HG02763 (cell line): ENCODE measurements around the gene TEX22.
"Not testable (repeated sequence)": the region's sequence is repeated elsewhere in the genome, so short reads cannot be mapped to it uniquely, and the experiment has no call there.

Experiments used
- ATAC-seq: cut with Tn5 transposase; IDR thresholded peaks from one replicate; pipeline ENCODE4 v1.9.1; 2021; ENCODE audit warnings: mild to moderate bottlenecking, moderate library complexity; ENCODE audit not compliant: unreplicated experiment

TEX22 gene, protein sequence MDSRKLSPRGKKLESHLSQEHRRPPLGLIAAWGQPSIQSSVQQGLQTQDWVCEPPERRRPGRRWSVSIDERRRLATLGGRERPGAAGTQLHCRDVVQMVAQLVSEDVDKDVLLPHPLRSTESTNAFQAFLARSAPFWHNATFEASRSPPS

DNA sequence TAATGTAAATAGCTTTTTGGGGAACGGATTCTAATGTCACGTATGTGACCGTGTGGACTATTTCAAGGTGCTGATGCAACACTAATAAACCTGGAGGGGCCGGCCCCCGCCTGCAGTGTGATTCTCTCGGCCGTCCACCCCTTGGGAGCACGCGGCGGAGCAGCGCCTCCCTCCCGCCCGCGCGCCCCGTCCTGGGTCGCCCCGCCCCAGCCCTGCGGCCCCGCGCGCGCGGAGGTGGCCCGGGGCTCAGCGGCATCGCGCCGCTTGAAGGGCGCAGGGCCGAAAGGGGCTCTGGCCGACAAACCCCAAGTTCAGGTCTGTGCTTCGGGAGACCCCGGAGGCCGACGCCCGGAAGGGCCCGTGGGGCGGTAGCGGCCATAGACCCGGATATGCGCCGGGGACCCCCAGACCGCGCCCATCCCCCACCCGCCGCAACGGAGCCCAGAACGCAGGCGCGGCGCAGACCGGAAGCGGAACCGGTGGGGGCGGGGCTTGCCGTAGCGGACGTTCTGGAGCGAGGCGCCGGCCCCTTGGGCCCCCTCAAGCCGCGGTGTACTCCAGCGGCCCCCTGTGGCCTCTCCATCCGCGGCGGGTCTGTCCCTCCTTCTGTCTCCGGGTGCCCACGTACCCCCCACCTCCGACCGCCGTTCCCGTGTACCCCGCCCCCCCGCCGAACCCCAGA, at the start of gene TEX22:
Gene TEX22, plus strand, starts transcription at position 495 of the 682 bp plus-strand sequence. CDS start 803 bp downstream, outside the sequence.
- ATAC-seq: peak; percentile 74

DNA sequence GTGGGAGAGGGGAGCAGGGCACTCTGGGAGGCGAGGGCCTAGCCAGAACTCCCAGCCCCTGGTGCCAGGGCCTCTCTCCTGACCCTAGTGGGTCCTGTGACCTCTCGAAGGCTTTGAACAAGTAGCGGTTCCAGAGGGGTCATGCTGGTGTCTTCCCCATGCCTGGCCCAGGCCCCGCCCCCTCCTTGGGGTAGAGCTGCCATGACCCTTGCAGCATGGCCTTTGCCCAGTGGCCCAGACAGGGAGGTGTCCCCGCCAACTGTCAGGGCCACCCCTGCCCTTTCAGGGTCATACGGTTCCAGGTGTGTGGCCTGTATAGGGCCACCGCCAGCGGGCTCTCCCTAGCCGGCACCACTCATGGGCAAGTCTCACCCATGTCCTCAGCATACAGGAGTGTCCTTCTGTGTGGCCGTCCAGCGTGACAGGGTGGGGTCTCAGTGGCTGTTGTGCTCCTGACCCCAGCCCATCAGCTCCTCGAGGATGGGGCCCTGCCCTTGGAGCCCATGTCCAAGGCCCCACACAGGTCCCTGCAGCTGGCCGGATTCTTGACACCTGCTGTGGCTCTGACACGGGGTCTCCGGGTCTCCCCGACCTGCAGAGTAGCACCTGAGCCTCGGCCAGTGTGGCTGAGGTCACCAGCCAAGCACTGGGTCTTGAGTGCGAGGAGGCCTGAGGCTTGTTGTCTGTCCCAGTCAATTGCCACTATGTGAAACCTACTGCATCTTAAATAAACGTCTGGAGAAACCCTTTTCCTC, 49.2 kb upstream of the TEX22 start:
- no peak for ATAC-seq

DNA sequence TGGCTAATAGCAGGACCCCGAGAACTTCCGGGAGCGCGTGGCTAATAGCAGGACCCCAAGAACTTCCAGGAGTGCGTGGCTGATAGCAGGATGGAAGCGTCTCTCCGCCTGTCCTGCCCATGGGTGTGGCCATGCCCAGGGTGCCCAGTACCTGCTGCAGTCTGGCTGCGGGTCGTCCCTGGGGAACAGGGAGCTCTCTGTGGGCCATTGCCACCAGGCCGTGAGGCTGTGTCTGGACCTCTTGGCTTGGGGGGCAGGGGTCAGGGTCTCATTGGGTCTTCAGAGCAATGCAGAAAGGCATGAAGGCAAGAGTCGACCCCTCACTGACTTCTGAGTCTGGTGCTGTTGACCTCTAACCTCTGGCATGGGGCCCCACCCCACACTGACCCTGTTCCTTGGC, 48.3 kb upstream of the TEX22 start:
- no peak for ATAC-seq

DNA sequence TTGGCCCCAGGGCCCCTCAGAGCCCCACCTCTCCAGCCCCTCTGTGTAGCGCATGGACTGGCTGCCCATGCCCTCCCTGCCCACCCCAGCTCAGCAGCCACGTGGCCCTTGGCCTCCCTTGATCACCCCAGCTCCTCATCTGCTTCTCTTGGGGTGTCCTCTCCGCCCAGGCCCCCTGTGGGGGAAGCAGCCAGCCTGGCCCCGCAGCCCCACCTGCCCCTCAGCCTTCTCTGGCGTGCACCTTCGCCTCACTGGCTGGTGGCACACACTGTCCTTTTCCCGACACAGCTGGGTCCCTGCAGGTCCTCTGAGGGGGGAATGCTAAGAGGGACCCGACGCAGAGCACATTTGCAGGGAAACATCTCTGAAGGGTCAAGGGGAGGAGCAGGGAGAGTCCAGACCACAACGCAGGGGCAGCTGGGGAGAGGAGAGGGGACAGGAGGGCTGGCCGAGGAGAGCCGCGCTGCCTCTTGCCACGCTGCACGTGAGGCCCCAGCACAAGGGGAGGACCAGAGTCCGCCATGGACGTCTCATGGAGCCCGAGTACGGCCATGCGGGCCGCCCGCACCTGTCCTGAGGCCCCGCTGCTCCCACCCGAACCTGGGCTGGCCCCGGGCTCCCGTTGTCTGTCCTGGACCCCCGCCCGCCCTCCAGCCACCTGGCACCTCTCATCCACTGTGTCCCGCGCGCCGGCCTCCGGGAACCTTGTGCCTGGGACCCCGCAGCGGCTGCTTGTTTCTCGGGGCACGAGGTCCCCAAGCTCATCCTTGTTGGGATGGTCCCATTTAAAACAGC, 47.7 kb upstream of the TEX22 start:
- no peak for ATAC-seq

DNA sequence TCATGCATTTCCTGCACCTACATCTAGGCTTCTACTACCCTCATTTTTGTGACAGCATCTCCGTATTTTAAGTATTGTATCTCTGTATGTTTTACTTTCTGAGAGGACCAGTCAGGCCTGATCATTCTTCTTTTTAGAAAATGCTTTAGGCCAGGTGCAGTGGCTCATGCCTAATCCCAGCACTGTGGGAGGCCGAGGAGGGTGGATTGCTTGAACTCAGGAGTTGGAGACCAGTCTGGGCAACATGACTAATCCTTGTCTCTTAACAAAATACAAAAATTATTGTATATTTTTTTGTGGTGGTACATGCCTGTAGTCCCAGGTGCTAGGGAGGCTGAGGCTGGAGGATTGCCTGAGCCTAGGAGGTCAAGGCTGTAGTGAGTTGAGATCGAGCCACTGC, 46.9 kb upstream of the TEX22 start:
- no peak for ATAC-seq

DNA sequence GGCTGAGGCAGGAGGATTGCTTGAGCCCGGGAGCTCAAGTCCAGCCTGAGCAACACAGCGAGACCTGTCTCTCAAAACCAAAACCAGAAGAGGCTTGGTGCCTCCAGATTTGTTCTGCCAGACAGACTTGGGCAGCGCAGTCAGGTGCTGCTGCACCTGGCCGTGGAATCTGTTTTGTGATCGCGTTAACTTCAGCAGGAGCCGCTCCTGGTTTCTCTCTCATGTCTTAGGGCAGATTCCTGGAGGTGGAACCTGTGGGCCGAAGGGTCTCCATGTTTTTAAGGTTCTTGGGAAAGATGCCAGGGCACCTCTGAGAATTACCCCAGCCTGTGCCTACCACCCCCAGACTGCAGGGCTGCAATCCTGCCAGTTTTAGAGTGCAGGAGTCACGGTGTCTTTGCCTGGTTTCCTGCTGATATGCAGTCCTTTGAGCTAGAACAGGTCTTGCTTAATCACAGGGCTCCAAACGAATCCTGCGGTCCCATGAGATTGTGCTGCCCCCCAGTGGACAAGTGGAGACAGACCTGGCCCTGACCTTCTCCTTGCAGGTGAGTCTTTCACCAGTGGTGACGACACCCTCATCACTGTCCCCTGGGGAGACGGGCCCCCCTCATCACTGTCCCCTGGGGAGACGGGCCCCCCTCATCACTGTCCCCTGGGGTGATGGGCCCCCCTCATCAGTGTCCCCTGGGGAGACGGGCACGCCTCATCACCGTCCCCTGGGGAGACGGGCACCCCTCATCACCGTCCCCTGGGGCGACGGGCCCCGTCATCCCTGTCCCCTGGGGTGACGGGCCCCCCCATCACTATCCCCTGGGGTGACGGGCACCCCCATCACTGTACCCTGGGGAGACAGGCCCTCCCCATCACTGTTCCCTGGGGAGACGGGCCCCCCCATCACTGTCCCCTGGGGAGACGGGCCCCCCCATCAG, 46.2 kb upstream of the TEX22 start:
- ATAC-seq: peak; percentile 41

DNA sequence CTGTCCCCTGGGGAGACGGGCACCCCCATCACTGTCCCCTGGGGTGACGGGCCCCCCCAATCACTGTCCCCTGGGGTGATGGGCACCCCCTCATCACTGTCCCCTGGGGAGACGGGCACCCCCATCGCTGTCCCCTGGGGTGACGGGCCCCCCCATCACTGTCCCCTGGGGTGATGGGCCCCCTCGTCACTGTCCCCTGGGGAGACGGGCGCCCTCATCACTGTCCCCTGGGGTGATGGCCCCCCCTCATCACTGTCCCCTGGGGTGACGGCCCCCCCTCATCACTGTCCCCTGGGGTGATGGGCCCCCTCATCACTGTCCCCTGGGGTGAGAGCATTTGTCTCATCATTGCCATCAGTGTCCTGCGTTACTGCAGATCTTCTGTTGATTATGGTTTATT, 45.2 kb upstream of the TEX22 start:
- ATAC-seq: no peak

DNA sequence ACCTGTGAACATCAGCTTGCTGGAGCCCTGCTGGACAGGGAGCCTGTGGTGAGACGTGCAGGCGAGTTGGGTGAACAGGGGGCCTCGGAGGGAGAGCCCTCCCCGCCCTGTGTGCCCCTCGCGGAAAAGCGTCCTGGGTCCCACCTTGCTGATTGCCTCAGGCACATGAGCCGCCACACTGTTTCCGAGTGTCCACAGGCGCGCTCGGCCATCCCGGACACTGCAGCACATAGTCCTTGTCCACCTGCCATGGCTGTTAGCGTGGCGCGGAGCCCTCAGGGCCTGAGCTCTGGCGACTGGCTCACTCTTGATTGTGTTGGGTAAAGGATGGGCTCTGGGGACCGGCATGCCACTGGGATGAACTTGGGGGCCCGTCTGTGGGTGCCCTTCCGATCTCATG, 43.8 kb upstream of the TEX22 start:
- no peak for ATAC-seq

DNA sequence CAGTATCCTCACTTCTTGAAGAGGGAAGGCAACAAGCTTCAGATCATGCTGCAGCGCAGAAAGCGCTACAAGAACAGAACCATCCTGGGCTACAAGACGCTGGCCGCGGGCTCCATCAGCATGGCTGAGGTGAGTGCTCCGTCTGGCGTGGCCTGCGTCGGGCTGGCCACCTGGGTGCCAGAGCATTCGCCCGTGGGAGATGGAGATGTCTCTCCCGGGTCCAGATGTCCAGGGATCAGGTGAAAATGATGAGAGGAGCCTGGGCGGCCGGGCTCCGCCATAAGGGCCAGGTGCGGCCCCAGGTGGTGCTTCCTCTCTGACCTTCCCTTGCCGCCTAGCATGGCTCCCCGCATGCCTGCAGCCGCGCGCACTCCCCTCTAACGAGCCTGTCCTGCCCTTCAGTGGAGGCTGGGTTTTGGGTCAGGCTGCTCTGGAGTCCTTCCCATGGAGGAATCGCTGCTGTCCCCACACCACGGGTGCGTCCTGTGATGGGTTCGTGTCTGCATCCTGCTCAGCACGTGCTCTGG, 43.2 kb upstream of the TEX22 start:
- no peak for ATAC-seq

DNA sequence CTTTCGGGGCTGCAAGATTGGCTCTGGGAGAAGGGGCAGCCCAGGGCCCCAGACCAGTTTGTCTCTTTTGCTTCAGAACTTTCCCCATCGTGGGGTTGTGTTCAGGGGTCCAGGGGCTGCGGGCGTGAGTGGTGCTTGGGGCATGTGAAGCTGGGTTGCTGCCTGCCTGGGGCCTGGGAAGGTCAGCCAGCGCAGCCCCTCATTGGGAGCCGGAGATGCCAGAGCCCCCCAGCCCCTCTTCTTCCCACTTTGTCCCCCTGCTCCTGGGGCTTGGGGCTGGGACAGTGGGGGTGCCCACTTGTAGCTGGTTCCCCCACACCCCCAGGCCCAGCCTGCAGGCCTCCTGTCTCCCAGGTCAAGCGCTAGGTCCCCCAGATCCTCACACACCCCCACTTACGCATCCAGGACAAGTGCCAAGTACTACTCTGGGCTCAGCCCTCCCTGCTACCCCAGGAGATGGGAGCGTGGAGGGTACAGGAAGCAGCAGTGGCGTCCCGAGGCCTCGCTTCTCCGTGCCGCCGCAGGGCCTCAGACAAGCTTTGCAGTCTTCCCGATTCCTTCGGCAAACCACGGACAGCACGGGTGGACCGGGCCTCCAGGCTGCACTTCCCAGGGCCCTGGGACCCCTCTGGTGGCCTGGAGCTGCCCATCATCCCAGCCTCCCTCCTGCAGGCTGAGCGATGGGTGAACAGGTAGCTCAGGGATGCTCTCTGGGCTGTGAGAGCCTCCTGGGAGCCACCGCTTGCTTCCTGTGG, 42.3 kb upstream of the TEX22 start:
- ATAC-seq: no peak

DNA sequence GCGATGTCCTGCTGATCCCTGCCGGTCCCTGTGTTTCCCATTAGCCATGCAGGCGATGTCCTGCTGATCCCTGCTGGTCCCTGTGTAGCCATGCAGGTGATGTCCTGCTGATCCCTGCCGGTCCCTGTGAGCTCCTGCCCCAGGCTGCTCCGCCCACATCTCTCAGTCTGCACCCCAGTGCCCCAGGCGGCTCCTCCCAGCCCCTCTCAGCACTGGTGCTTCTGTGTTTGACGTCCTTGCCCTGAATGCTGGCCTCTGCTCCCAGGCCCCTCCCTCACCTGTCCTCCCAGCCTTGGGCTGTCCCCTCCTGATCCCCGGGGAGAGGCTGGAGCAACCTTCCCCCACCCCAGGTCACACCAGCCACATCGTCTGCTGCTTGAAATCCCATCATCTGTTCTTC, 41.4 kb upstream of the TEX22 start:
- no peak for ATAC-seq

DNA sequence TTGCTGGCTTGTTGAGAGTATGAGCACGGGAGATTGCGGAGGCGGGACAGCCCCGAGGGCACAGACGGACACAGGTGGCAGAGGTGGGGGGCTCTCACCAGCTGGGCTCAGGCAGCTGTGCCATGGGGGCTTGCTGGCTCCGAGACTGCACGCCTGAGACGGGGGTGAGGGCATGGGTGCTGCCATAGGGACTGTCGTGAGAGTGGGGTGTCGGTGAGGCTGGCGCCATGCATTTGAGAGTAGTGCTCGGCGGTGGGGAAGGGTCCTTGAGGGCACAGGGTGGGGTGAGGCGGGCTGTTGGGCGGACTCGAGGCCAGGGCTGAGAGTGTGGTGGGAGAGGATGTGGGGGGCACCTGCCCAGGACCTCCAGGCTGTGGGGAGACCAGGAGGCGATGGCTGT, 40.7 kb upstream of the TEX22 start:
- no peak for ATAC-seq

DNA sequence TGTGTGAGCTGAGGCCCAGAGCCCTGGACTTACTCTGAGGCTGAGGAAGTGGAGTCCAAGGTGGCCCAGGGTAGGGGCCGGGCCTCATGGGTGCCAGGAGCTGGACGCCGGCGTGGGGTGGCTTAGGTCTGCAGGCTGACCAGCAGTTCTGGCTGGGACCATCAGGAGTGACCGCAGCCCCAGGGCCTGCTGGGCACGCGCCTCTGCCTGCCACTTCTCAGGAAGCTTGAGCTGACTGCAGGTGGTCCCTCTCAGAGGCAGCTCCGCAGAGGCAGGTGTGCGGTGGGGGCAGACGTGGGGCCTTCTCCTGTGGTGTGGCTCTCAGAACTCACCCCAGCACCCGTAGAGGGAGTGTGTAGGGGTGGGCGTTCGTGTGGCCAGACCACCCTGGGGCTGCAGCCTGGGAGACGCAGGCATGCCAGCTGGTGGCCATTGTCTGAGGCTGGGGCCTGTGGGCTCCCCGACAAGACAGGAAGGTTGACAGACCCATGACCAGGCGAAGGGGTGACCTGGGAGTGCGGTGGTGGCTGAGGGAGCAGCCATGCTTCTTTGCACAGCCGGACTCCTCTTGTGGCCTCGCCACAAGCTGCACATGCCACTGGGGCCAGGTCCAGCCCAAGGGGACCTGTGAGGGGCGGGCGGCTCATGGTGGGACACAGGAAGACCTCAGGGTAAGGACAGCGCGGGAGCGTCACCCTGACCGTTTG, 40.0 kb upstream of the TEX22 start:
- ATAC-seq: no peak

DNA sequence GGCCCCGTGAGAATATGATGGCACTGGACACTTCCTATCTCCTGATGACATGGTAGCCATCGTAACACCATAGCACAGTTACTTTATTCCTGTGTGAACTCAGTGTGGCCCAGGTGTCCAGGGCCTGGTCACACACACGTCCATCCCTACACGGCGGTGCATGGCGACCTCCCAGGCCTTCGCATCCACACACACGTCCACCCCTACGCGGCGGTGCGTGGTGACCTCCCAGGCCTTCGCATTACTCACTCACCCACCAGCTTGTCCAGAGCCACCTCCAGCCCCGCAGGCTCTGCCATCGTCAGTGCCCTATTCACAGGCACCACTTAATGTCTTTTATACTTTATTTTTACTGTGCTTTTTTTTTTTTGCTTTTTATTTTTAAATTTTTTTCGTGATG, 39.4 kb upstream of the TEX22 start:
- ATAC-seq: no peak

DNA sequence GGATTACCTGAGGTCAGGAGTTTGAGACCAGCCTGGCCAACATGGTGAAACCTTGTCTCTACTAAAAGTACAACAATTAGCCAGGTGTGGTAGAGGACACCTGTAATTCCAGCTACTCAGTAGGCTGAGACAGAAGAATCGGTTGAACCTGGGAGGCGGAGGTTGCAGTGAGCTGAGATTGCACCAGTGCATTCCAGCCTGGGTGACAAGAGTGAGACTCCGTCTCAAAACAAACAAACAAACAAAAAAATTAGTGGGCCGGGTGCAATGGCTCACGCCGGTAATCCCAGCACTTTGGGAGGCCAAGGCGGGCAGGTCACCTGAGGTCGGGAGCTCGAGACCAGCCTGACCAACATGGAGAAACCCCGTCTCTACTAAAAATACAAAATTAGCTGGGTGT, 36.9 kb upstream of the TEX22 start:
- ATAC-seq: not testable (repeated sequence)

DNA sequence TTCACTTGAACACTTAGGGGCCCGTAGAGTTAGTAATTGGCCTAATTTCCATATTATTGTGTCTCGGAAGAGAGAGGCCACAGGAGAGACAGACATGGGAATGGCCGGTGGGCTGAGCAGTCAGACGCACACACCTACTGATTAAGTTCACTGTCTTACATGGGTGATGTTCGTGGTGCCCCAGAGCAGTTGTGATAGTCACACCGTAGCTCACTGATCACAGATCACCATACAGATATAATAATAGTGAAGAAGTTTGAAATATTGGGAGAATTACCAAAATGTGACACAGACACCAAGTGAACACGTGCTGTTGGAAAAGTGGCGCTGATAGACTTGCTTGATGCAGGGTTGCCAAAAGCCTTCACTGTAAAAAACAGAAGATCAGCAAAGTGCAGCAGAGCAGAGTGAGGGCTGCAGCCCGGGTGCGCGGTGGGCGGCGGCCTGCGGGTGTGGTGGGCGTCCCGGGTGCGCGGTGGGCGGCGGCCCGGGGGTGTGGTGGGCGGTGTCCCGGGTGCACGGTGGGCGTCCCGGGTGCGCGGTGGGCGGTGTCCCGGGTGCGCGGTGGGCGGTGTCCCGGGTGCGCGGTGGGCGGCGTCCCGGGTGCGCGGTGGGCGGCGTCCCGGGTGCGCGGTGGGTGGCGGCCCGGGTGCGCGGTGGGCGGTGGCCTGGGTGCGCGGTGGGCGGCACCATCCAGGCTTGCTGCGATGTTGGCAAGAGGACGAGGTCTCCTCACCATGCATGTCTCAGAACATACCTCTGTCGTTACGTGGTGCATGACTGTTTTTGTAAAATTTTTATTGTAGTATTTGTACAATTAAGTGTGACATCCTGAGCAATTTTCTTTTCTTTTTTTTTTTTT, 34.3 kb upstream of the TEX22 start:
- ATAC-seq: no peak

DNA sequence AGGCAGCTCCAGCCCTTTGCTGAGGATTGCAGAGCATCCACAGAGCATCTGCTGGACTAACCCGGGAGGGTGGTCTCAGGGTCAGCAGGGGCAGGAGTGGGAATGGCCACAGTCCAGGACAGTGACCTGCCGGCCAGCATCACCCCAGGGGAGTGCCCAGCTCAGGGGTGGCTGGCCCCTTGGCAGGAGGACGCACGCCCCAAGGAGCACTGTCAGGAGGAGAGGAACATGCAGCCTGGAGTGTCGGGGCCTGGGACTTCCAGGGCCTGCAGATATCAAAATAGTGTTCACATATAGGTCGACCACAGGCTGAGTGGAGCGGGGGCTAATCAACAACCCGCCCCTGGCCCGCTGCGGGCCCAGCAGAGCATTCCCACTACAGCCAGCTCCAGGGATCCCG, 33.2 kb upstream of the TEX22 start:
- no peak for ATAC-seq

DNA sequence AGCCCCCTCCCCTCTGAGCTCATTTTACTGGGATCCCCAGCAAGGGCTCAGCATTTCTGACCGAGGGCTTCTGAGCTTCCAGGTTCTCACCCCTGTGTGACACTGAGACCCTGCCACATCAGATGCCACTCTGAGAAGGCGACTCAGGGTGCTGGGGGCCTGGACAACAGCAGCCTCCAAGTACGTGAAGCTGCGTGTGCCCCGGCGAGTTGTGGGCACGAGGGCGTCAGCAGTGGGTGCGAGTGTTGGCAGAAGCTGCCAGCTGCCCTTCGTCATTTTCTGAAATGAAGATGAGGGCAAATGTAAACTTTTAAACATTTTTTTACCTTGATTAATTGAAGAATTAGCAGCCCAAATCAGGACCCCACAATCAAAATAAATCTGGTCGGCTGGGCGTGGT, 32.7 kb upstream of the TEX22 start:
- ATAC-seq: no peak
